K562 (cell line): ENCODE measurements around the gene AKT1S1. TPM values are rescaled to one million over a fixed set of nuclear protein-coding genes. Genes with fewer than 3 reads are reported as not detected.

Source experiments
- ATAC-seq: fragments of 200-7000 bp; cut with Tn5 transposase; 3 replicates; pipeline ENCODE4 v1.9.1; 2020; ENCODE audit warnings: moderate library complexity
- BruUV-seq: library from RNA; stranded (reverse); fragments of 400-500 nt; replicated peaks from 2 replicates; lab custom pipeline; 2021; lab: Mats Ljungman, UMichigan
- CTCF ChIA-PET: fragments of 300-600 bp; formaldehyde crosslinking; extraction: SDS; loops from one replicate; lab custom pipeline; 2021; ENCODE audit warnings: low intra/inter-chr PET ratio; lab: Yijun Ruan, JAX
- POLR2A ChIA-PET: fragments of 300-600, 350-650 bp; sonication (Branson Sonifier 250); formaldehyde crosslinking; extraction: SDS; loops from one replicate; lab custom pipeline; 2021; ENCODE audit warnings: antibody characterized with exemption, inconsistent platforms; lab: Yijun Ruan, JAX
- DNase-seq, 4 experiments: peaks; one replicate each; pipeline versions ENCODE4 v3.0.0 to v3.0.0-alpha.2; 2011 to 2018; ENCODE audit warnings: low spot score in 3 of 4, mixed read lengths in 3 of 4; ENCODE audit errors: extremely low read depth in 1 of 4
- FAIRE-seq: peaks from 2 replicates; lab custom pipeline; 2011; peaks lifted over from hg19 to GRCh38; lab: Jason Lieb, UNC
- H2AFZ ChIP-seq: 2 replicates; pipeline ENCODE4 v1.6.0; 2011; ENCODE audit warnings: low read depth, low read length, control low read depth, inconsistent platforms
- H3K27ac ChIP-seq: fragments of 200-600 bp; 3 replicates; pipeline ENCODE4 v1.8.0; 2011; ENCODE audit warnings: low read depth, mild to moderate bottlenecking, control low read depth, inconsistent platforms, low read length, moderate library complexity, mixed read lengths; ENCODE audit errors: extremely low read depth
- H3K27me3 ChIP-seq, 2 experiments: fragments of 300-600 bp in 1 of 2; 2 replicates in 1 of 2; 3 replicates in 1 of 2; pipeline versions ENCODE4 v1.6.0 to v1.8.0; 2011; ENCODE audit warnings: inconsistent platforms in 2 of 2, low read length in 2 of 2, mild to moderate bottlenecking in 1 of 2, mixed read lengths in 1 of 2, moderate library complexity in 1 of 2; ENCODE audit not compliant: control insufficient read depth in 2 of 2, insufficient read depth in 2 of 2
- H3K36me3 ChIP-seq: fragments of 300-600 bp; 3 replicates; pipeline ENCODE4 v1.8.0; 2011; ENCODE audit warnings: mild to moderate bottlenecking, low read length, inconsistent platforms; ENCODE audit not compliant: control insufficient read depth, insufficient read depth
- H3K4me1 ChIP-seq, 2 experiments: fragments of 200-600 bp in 1 of 2; replicated peaks in 1 of 2; 2 replicates in 1 of 2; 3 replicates in 1 of 2; pipeline versions ENCODE4 v1.5.1 to v1.8.0; 2011; ENCODE audit warnings: inconsistent platforms in 2 of 2, low read length in 2 of 2, mild to moderate bottlenecking in 1 of 2, mixed read lengths in 1 of 2, moderate library complexity in 1 of 2; ENCODE audit not compliant: control insufficient read depth in 2 of 2, insufficient read depth in 2 of 2
- H3K4me2 ChIP-seq: 2 replicates; pipeline ENCODE4 v1.6.1; 2011; ENCODE audit warnings: low read length, control low read depth, inconsistent platforms, mixed read lengths; ENCODE audit not compliant: insufficient read depth
- H3K4me3 ChIP-seq: fragments of 200-600 bp; sonication (generic), shearing (Covaris generic); 2 replicates; pipeline ENCODE4 v1.5.1; 2016; ENCODE audit warnings: control low read depth, inconsistent platforms
- H3K79me2 ChIP-seq: fragments of 200-600 bp; 3 replicates; pipeline ENCODE4 v1.8.0; 2011; ENCODE audit warnings: low read length, inconsistent platforms; ENCODE audit not compliant: control insufficient read depth, insufficient read depth
- H3K9ac ChIP-seq, 2 experiments: 2 replicates each; pipeline versions ENCODE4 v1.6.0 to v1.6.1; 2011; ENCODE audit warnings: low read depth in 2 of 2, low read length in 2 of 2, control low read depth in 1 of 2, inconsistent platforms in 1 of 2, mild to moderate bottlenecking in 1 of 2, mixed read lengths in 1 of 2; ENCODE audit not compliant: insufficient read depth in 1 of 2
- H3K9me1 ChIP-seq: one replicate; pipeline ENCODE4 v1.6.0; 2011; ENCODE audit warnings: inconsistent platforms, mild to moderate bottlenecking, low read length, moderate library complexity; ENCODE audit not compliant: control insufficient read depth, insufficient read depth
- H3K9me3 ChIP-seq: replicated peaks from 2 replicates; pipeline ENCODE4 v1.5.1; 2011; ENCODE audit warnings: low read depth, low read length, inconsistent platforms; ENCODE audit not compliant: control insufficient read depth, insufficient read depth
- H4K20me1 ChIP-seq: replicated peaks from 2 replicates; pipeline ENCODE4 v1.6.1; 2011; ENCODE audit warnings: low read length, inconsistent platforms, mixed read lengths; ENCODE audit not compliant: control insufficient read depth, insufficient read depth
- DPF2 ChIP-seq: fragments of 450-650 bp; IDR thresholded peaks from 2 replicates; pipeline ENCODE4 v1.6.1; 2016
- EGR1 ChIP-seq: fragments of 450-650 bp; conservative IDR thresholded peaks from 2 replicates; pipeline ENCODE4 v1.6.1; 2017; ENCODE audit warnings: mild to moderate bottlenecking
- FOXM1 ChIP-seq, 2 experiments: fragments of 450-650 bp in 1 of 2; sonication (generic) in 1 of 2; formaldehyde crosslinking in 1 of 2; IDR thresholded peaks; 2 replicates each; pipeline versions ENCODE4 v1.6.1 to v1.9.0; 2017 to 2022; ENCODE audit warnings: low read depth in 2 of 2, mild to moderate bottlenecking in 2 of 2, missing genetic modification reagents in 1 of 2, moderate library complexity in 1 of 2
- HDGF ChIP-seq: fragments of 450-650 bp; IDR thresholded peaks from 2 replicates; pipeline ENCODE4 v1.6.1; 2016
- HMGN3 ChIP-seq: IDR thresholded peaks from 2 replicates; pipeline ENCODE4 v1.6.1; 2011; ENCODE audit warnings: borderline replicate concordance, low read depth, mild to moderate bottlenecking, mixed read lengths, low read length; ENCODE audit not compliant: insufficient read length; ENCODE audit errors: extremely low read depth
- MTA2 ChIP-seq: fragments of 450-650 bp; IDR thresholded peaks from 2 replicates; pipeline ENCODE4 v1.6.1; 2016; ENCODE audit warnings: low read depth
- MXI1 ChIP-seq: IDR thresholded peaks from 2 replicates; pipeline ENCODE4 v1.6.1; 2011; ENCODE audit warnings: low read depth, mild to moderate bottlenecking, improper control_type of control experiment, low read length
- SIRT6 ChIP-seq: IDR thresholded peaks from one replicate; pipeline ENCODE4 v1.6.1; 2012; ENCODE audit warnings: low read depth, mild to moderate bottlenecking, control low read depth, inconsistent platforms, low read length, moderate library complexity
- SOX6 ChIP-seq: fragments of 450-650 bp; IDR thresholded peaks from 2 replicates; pipeline ENCODE4 v1.6.1; 2014; ENCODE audit warnings: mild to moderate bottlenecking
- SUPT5H ChIP-seq: fragments of 450-650 bp; IDR thresholded peaks from 2 replicates; pipeline ENCODE4 v1.6.1; 2016
- TAF7 ChIP-seq: fragments of 450-650 bp; IDR thresholded peaks from 2 replicates; pipeline ENCODE4 v1.6.1; 2016; ENCODE audit warnings: missing genetic modification characterization, missing compliant biosample characterization
- WHSC1 ChIP-seq: IDR thresholded peaks from one replicate; pipeline ENCODE4 v1.6.1; 2012; ENCODE audit warnings: low read length, control low read depth, inconsistent platforms
- ZNF121 ChIP-seq: sonication (generic); formaldehyde crosslinking; conservative IDR thresholded peaks from 2 replicates; pipeline ENCODE4 v1.8.0; 2022; ENCODE audit warnings: missing genetic modification reagents
- ZNF133 ChIP-seq: fragments of 250-450 bp; sonication (Bioruptor Pico); IDR thresholded peaks from 2 replicates; pipeline ENCODE4 v1.4.0; 2020; ENCODE audit warnings: mild to moderate bottlenecking
- ZNF3 ChIP-seq: fragments of 250-450 bp; sonication (Bioruptor Pico); IDR thresholded peaks from 2 replicates; pipeline ENCODE4 v1.5.0; 2021; ENCODE audit warnings: mild to moderate bottlenecking, moderate library complexity
- ZNF436 ChIP-seq: fragments of 250-450, 450-650 bp; sonication (Bioruptor Pico); formaldehyde crosslinking; IDR thresholded peaks from 2 replicates; pipeline ENCODE4 v1.7.0; 2020; ENCODE audit warnings: mild to moderate bottlenecking
- WGBS: fragments of 100-300 bp; shearing (Covaris generic); methylation state at CpG from one replicate; pipeline ENCODE4 v1.1.6; 2016; ENCODE audit warnings: low coverage, mixed read lengths; ENCODE audit not compliant: insufficient coverage; ENCODE audit errors: missing lambda C conversion rate; 5-methylcytosine and 5-hydroxymethylcytosine counted together
- in situ Hi-C: fragments of 300-500 bp; cut with MboI; formaldehyde crosslinking; loops from 4 replicates; pipeline ENCODE4 v1.15.0; 2018; ENCODE audit warnings: inconsistent platforms, mixed read lengths
- intact Hi-C: fragments of 100-400 bp; cut with micrococcal nuclease; formaldehyde crosslinking; loops from 2 replicates; pipeline ENCODE4 v1.14.2; 2022
- polyA plus RNA-seq, 8 experiments: library from polyadenylated mRNA; depleted of rRNA in 4 of 8; stranded (reverse) in 5 of 8; unstranded in 3 of 8; fragments of >200 nt; fragmentation: Nextera tagmentation in 2 of 8; fragmentation: Illumina TruSeq in 1 of 8; extraction: Ambion mirVana in 2 of 8; extraction: Trizol in 1 of 8; gene quantifications; 2 replicates each; pipeline versions ENCODE4 v1.2.1 to v1.2.3, GENCODE V29; 2011 to 2014; ENCODE audit warnings: inconsistent platforms in 1 of 8, missing spikeins in 1 of 8
- total RNA-seq, 7 experiments: library from RNA; depleted of rRNA in 6 of 7; stranded (reverse); fragments of >200 nt in 6 of 7; fragmentation: Illumina TruSeq in 2 of 7; extraction: Trizol in 2 of 7; gene quantifications; 2 replicates each; pipeline versions ENCODE4 v1.2.1 to v1.2.3, GENCODE V29; 2011 to 2021; ENCODE audit warnings: low replicate concordance in 1 of 7
- TF ChIP-seq, protein P1 (sequence below): IDR thresholded peaks from 3 replicates; pipeline ENCODE4 v1.6.1; 2011; ENCODE audit warnings: borderline replicate concordance, mild to moderate bottlenecking, moderate library complexity; ENCODE audit not compliant: insufficient read length; ENCODE audit errors: extremely low read depth

The AKT1S1 gene
- total and polyA plus RNA-seq, 9 of the 15 experiments (the other 6 are each of a cell fraction or from before 2014, with no cell fraction given), result 1.2 to 50.3 (median 17.1) TPM

DNA sequence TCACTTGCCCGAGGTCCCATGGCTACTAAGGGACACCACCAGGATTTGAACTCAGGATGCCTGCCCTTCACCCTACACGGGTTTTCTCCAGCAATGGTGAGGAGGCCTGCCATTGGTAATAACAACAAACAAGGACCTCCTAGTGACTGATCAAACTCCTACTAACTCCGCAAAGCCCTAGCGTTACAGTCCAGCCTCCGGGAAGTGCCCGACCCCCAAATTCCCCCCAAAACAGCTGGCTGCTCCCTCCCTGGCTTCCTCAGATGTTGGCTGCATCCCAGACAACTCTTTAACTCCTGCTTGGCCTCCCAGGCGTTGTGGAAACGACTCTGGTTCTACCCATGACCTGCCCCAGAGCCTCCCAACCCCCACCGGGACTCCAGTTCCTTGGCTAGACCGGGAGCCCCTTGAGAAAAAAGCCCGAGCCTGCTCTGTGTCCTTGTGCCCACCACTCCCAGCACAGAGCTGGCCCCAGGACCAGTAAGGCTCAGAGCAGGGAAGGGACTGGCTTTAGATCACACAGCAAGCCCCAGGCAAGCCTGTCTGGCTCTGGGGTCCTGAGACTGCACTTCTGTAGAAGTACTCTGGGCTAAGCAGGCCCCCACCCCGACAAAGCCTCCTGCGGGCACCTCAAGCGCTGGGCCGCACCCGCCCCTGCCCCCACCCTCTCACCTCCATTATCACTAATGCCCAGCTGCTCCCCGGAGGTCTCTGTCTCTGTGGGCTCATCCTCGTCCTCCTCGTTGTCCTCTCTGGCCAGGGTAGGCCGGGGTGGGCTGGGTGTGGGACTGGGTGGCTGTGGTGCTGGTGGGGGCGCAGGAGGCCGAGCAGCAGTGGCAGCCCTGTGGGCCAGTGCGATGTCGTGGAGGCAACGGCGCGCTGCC lies 4.7 kb downstream of the AKT1S1 start (continued):
- TF ChIP-seq, protein P1, sequence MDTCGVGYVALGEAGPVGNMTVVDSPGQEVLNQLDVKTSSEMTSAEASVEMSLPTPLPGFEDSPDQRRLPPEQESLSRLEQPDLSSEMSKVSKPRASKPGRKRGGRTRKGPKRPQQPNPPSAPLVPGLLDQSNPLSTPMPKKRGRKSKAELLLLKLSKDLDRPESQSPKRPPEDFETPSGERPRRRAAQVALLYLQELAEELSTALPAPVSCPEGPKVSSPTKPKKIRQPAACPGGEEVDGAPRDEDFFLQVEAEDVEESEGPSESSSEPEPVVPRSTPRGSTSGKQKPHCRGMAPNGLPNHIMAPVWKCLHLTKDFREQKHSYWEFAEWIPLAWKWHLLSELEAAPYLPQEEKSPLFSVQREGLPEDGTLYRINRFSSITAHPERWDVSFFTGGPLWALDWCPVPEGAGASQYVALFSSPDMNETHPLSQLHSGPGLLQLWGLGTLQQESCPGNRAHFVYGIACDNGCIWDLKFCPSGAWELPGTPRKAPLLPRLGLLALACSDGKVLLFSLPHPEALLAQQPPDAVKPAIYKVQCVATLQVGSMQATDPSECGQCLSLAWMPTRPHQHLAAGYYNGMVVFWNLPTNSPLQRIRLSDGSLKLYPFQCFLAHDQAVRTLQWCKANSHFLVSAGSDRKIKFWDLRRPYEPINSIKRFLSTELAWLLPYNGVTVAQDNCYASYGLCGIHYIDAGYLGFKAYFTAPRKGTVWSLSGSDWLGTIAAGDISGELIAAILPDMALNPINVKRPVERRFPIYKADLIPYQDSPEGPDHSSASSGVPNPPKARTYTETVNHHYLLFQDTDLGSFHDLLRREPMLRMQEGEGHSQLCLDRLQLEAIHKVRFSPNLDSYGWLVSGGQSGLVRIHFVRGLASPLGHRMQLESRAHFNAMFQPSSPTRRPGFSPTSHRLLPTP, result no peak

DNA sequence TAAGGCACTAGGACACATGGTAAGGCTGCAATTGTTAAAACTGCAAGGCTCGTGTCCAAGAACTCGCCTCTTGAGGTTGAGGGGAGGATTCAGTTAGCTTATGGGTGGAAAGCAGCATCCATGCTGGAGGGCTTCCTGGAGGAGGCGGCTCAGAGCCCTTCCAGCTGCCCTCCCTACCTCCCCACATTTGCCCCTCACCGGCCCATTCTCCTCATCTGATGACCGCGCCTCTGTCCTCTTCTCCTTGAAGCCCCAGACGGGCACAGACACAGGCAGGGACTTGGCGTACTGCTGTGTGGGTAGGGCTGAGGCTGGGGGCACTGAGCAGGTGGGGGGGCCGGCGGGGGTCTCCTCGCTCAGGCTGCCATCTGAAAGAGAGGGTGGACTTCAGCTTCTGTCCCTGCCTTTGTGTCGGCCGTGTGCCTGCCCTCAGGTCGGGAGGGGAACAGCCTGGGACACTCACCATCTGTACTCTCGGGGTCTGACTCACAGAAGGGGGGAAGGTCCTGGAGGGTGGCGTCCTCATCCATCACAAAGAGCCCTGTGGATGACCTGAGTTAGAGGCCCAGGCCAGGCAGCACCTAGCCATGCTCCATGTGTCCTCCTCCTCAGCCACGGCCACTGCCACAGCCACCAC lies 5.7 kb downstream of the AKT1S1 start:
- Histone ChIP-seq H3K79me2 (peaks cover 45% of the 10 kb centered on the region), H3K9me3 (no peaks in the 10 kb centered on the region), H3K4me1 (peaks cover 29 to 90% of the 10 kb centered on the region in 2 experiments), H3K9me1 (peaks cover 4% of the 10 kb centered on the region), H2AFZ (no peak overlapping the region), H3K4me2 (no peak overlapping the region), H3K27me3 (no peaks in the 10 kb centered on the region), H3K9ac (peak overlapping the region in 1 of 2 experiments; percentile 81; a peak in 2 of 4 replicates), H4K20me1 (peaks cover 4% of the 10 kb centered on the region; the same call in 1 of the 2 replicates), H3K36me3 (peaks cover 44% of the 10 kb centered on the region), H3K27ac (peak overlapping the region; percentile 26; the same call in 2 of the 3 replicates), H3K4me3 (no peak overlapping the region)
- POLR2A ChIA-PET, result no interaction called here
- no peak for FAIRE-seq
- CTCF ChIA-PET, result interaction anchor here (0.7 kb wide), 1 partner anchor 69 kb away, joined by 3 read pairs; no protein-coding TSS in a partner anchor
- 92% methylated on average over 10 of the region's 17 CpGs for WGBS
- no peak for DNase-seq
- no TSS peak for BruUV-seq
- in situ Hi-C loops (loop anchor here (10.0 kb wide), 1 partner anchor 377 kb away; the partner anchor contains the start of gene RPS11), intact Hi-C loops (loop anchor here (10.0 kb wide), 1 partner anchor 157 kb away; no protein-coding TSS in a partner anchor)
- ATAC-seq, result no peak
- TF ChIP-seq ZNF133 (CRISPR knock-in tag), result no peak
- TF ChIP-seq HMGN3, result no peak
- no peak for TF ChIP-seq MXI1
- no peak for TF ChIP-seq SUPT5H
- TF ChIP-seq SOX6, result no peak
- TF ChIP-seq EGR1, result no peak
- no peak for TF ChIP-seq HDGF
- no peak for TF ChIP-seq FOXM1 (IDR thresholded peaks at IDR 0.05; ENCODE audit: low read depth)
- no peak for TF ChIP-seq FOXM1 (CRISPR knock-in tag; IDR thresholded peaks at IDR 0.05; ENCODE audit: low read depth)
- TF ChIP-seq DPF2, result no peak
- TF ChIP-seq ZNF436, result peak; percentile 80
- TF ChIP-seq SIRT6, result no peak
- no peak for TF ChIP-seq TAF7
- no peak for TF ChIP-seq WHSC1
- no peak for TF ChIP-seq ZNF121 (CRISPR knock-in tag)
- no peak for TF ChIP-seq MTA2
- no peak for TF ChIP-seq ZNF3 (CRISPR knock-in tag)
